ENCODE results near the gene MCAT. TPM values are rescaled to one million over a fixed set of nuclear protein-coding genes. Genes with fewer than 3 reads are reported as not detected.

MCAT gene
- total and polyA plus RNA-seq, 2 experiments from 2014 or later = 16.0 to 18.2 TPM

- H3K4me1 ChIP-seq (ENCODE audit: insufficient read depth) = no peaks in the 10 kb centered on the region
- H3K4me2 ChIP-seq (ENCODE audit: unreplicated experiment) = no peak overlapping the region
- H3K4me3 ChIP-seq = no peak overlapping the region
- DNase-seq = no peak
- H3K27me3 ChIP-seq (replicated peaks; ENCODE audit: insufficient read depth) = no peaks in the 10 kb centered on the region
- H4K20me1 ChIP-seq (ENCODE audit: insufficient read depth) = no peaks in the 10 kb centered on the region
- H3K27ac ChIP-seq = no peak overlapping the region
- no peak for TF ChIP-seq EZH2phosphoT487 (IDR thresholded peaks at IDR 0.05; ENCODE audit: insufficient read depth, low read depth)
- no peak for TF ChIP-seq EZH2 (IDR thresholded peaks at IDR 0.05; ENCODE audit: insufficient read depth, poor library complexity, severe bottlenecking)
- in situ Hi-C loops (cut with MboI) = no loop called here
- no peaks in the 10 kb centered on the region for H3K9me3 ChIP-seq (ENCODE audit: low read depth)
- H2AFZ ChIP-seq = no peak overlapping the region
- no peaks in the 10 kb centered on the region for H3K79me2 ChIP-seq (ENCODE audit: insufficient read depth)
- H3K36me3 ChIP-seq (ENCODE audit: low read depth) = no peaks in the 10 kb centered on the region; the same call in 1 of the 2 replicates
- no peaks in the 10 kb centered on the region for H3K9me2 ChIP-seq (ENCODE audit: insufficient read depth)
- WGBS, 2 experiments (ENCODE audit: low coverage in 1 of 2, low lambda C conversion rate in 2 of 2, missing lambda C conversion rate in 2 of 2) = 91 to 92% methylated on average over 22 to 23 of the region's 23 CpGs
- no peaks in the 10 kb centered on the region for H3F3A ChIP-seq (ENCODE audit: insufficient read depth)
- H3K9ac ChIP-seq = no peak overlapping the region
Observed at GRCh38 chr22:43169310-43170130, 26.3 kb upstream of the MCAT start.

GRCh38 chr22:43168471-43169309 lies 25.5 kb upstream of the MCAT start:
- H3K9ac ChIP-seq = no peak overlapping the region
- no peaks in the 10 kb centered on the region for H3K79me2 ChIP-seq (ENCODE audit: insufficient read depth)
- no peak overlapping the region for H3K4me2 ChIP-seq (ENCODE audit: unreplicated experiment)
- H3F3A ChIP-seq (ENCODE audit: insufficient read depth) = peaks cover 2% of the 10 kb centered on the region; the same call in 1 of the 2 replicates
- H3K9me2 ChIP-seq (ENCODE audit: insufficient read depth) = no peaks in the 10 kb centered on the region
- H3K36me3 ChIP-seq (ENCODE audit: low read depth) = no peaks in the 10 kb centered on the region; the same call in 1 of the 2 replicates
- H3K4me3 ChIP-seq = no peak overlapping the region
- peak; percentile 76 for DNase-seq
- no peaks in the 10 kb centered on the region for H3K27me3 ChIP-seq (replicated peaks; ENCODE audit: insufficient read depth)
- TF ChIP-seq EZH2phosphoT487 (IDR thresholded peaks at IDR 0.05; ENCODE audit: insufficient read depth, low read depth) = no peak
- no peak for TF ChIP-seq EZH2 (IDR thresholded peaks at IDR 0.05; ENCODE audit: insufficient read depth, poor library complexity, severe bottlenecking)
- WGBS, 2 experiments (ENCODE audit: low coverage in 1 of 2, low lambda C conversion rate in 2 of 2, missing lambda C conversion rate in 2 of 2) = 61 to 64% methylated on average over 24 to 25 of the region's 25 CpGs
- H3K27ac ChIP-seq = no peak overlapping the region
- in situ Hi-C loops (cut with MboI) = no loop called here
- no peak overlapping the region for H2AFZ ChIP-seq
- no peaks in the 10 kb centered on the region for H3K9me3 ChIP-seq (ENCODE audit: low read depth)
- H4K20me1 ChIP-seq (ENCODE audit: insufficient read depth) = no peaks in the 10 kb centered on the region
- peaks cover 3% of the 10 kb centered on the region; the same call in 1 of the 2 replicates for H3K4me1 ChIP-seq (ENCODE audit: insufficient read depth)

- Histone ChIP-seq H3F3A (ENCODE audit: insufficient read depth) (peaks cover 6% of the 10 kb centered on the region; the same call in 1 of the 2 replicates), H3K4me3 (no peak overlapping the region), H2AFZ (no peak overlapping the region), H3K9me3 (ENCODE audit: low read depth) (no peaks in the 10 kb centered on the region), H3K9me2 (ENCODE audit: insufficient read depth) (no peaks in the 10 kb centered on the region), H3K27ac (no peak overlapping the region), H3K4me1 (ENCODE audit: insufficient read depth) (peaks cover 6% of the 10 kb centered on the region; the same call in 1 of the 2 replicates), H4K20me1 (ENCODE audit: insufficient read depth) (no peaks in the 10 kb centered on the region), H3K4me2 (ENCODE audit: unreplicated experiment) (no peak overlapping the region), H3K36me3 (ENCODE audit: low read depth) (peaks cover 10% of the 10 kb centered on the region; the same call in 1 of the 2 replicates), H3K79me2 (ENCODE audit: insufficient read depth) (no peaks in the 10 kb centered on the region), H3K9ac (no peak overlapping the region), H3K27me3 (replicated peaks; ENCODE audit: insufficient read depth) (no peaks in the 10 kb centered on the region)
- no peak for DNase-seq
- TF ChIP-seq EZH2phosphoT487 (IDR thresholded peaks at IDR 0.05; ENCODE audit: insufficient read depth, low read depth) = no peak
- TF ChIP-seq EZH2 (IDR thresholded peaks at IDR 0.05; ENCODE audit: insufficient read depth, poor library complexity, severe bottlenecking) = no peak
- in situ Hi-C loops (cut with MboI) = no loop called here
- 93 to 96% methylated on average over 16 to 19 of the region's 19 CpGs for WGBS, 2 experiments (ENCODE audit: low coverage in 1 of 2, low lambda C conversion rate in 2 of 2, missing lambda C conversion rate in 2 of 2)
Observed at GRCh38 chr22:43167001-43167589, 23.9 kb upstream of the MCAT start.
